DOHH2 (cell line): ENCODE measurements around the gene OVOL1.

ENCODE experiments used
- H3F3A ChIP-seq: fragments of 200-600 bp; sonication (generic), shearing (Covaris generic); 2 replicates; pipeline ENCODE4 v1.6.0; 2016; ENCODE audit warnings: antibody characterized with exemption, mild to moderate bottlenecking; ENCODE audit not compliant: control insufficient read depth, insufficient read depth
- H3K27ac ChIP-seq: fragments of 200-600 bp; sonication (generic); 2 replicates; pipeline ENCODE4 v1.5.1; 2014; ENCODE audit warnings: low read depth, mild to moderate bottlenecking, low read length, moderate library complexity
- H3K27me3 ChIP-seq: fragments of 200-600 bp; sonication (generic); 2 replicates; pipeline ENCODE4 v1.6.1; 2014; ENCODE audit warnings: mild to moderate bottlenecking, low read length, mixed read lengths; ENCODE audit not compliant: control insufficient read depth
- H3K36me3 ChIP-seq: fragments of 200-600 bp; sonication (generic); 2 replicates; pipeline ENCODE4 v1.6.1; 2014; ENCODE audit warnings: mild to moderate bottlenecking, low read length, moderate library complexity, mixed read lengths; ENCODE audit not compliant: control insufficient read depth
- H3K4me1 ChIP-seq: fragments of 200-600 bp; sonication (generic); 2 replicates; pipeline ENCODE4 v1.6.1; 2014; ENCODE audit warnings: mild to moderate bottlenecking, low read length, mixed read lengths; ENCODE audit not compliant: control insufficient read depth
- H3K4me2 ChIP-seq: fragments of 200-600 bp; sonication (generic); 2 replicates; pipeline ENCODE4 v1.6.0; 2014; ENCODE audit warnings: mild to moderate bottlenecking, low read length, moderate library complexity
- H3K4me3 ChIP-seq: fragments of 200-600 bp; sonication (generic); 2 replicates; pipeline ENCODE4 v1.5.1; 2014; ENCODE audit warnings: mild to moderate bottlenecking, low read length, mixed read lengths
- H3K79me2 ChIP-seq: fragments of 200-600 bp; sonication (generic); 2 replicates; pipeline ENCODE4 v1.6.1; 2014; ENCODE audit warnings: mild to moderate bottlenecking, low read length, mixed read lengths; ENCODE audit not compliant: control insufficient read depth
- H3K9me2 ChIP-seq: fragments of 200-600 bp; sonication (generic); replicated peaks from 2 replicates; pipeline ENCODE4 v1.6.1; 2014; ENCODE audit warnings: mild to moderate bottlenecking, low read length, mixed read lengths; ENCODE audit not compliant: control insufficient read depth
- H3K9me3 ChIP-seq: fragments of 200-600 bp; sonication (generic); 2 replicates; pipeline ENCODE4 v1.6.1; 2014; ENCODE audit warnings: antibody characterized with exemption, low read length, mixed read lengths; ENCODE audit not compliant: control insufficient read depth, insufficient read depth
- H4K20me1 ChIP-seq: fragments of 200-600 bp; sonication (generic); 2 replicates; pipeline ENCODE4 v1.6.0; 2014; ENCODE audit warnings: low read depth, mild to moderate bottlenecking, antibody characterized with exemption, low read length, moderate library complexity; ENCODE audit not compliant: control insufficient read depth, insufficient read depth
- EZH2phosphoT487 ChIP-seq: fragments of 200-600 bp; sonication (generic); IDR thresholded peaks from 2 replicates; pipeline ENCODE4 v1.6.1; 2017; ENCODE audit warnings: borderline replicate concordance, mild to moderate bottlenecking, antibody characterized with exemption, low read length, moderate library complexity, mixed read lengths
- TF ChIP-seq, protein P1 (sequence below): fragments of 200-600 bp; sonication (generic); IDR thresholded peaks from one replicate; pipeline ENCODE4 v1.5.1; 2014; ENCODE audit warnings: antibody characterized with exemption, mild to moderate bottlenecking, low read depth, low read length; ENCODE audit not compliant: poor library complexity, severe bottlenecking

OVOL1 gene

GRCh38 chr11:65774525-65775306 lies 12.1 kb upstream of the OVOL1 start:
- Histone ChIP-seq H3K4me2 (no peak overlapping the region), H3K27me3 (no peaks in the 10 kb centered on the region), H3K4me3 (no peak overlapping the region), H3K4me1 (peaks cover 11% of the 10 kb centered on the region), H4K20me1 (peaks cover 15% of the 10 kb centered on the region), H3K79me2 (peaks cover 31% of the 10 kb centered on the region), H3K36me3 (peaks cover 34% of the 10 kb centered on the region), H3K27ac (no peak overlapping the region), H3F3A (peaks cover 4% of the 10 kb centered on the region; the same call in 1 of the 2 replicates), H3K9me3 (no peaks in the 10 kb centered on the region), H3K9me2 (no peaks in the 10 kb centered on the region)
- TF ChIP-seq, protein P1, sequence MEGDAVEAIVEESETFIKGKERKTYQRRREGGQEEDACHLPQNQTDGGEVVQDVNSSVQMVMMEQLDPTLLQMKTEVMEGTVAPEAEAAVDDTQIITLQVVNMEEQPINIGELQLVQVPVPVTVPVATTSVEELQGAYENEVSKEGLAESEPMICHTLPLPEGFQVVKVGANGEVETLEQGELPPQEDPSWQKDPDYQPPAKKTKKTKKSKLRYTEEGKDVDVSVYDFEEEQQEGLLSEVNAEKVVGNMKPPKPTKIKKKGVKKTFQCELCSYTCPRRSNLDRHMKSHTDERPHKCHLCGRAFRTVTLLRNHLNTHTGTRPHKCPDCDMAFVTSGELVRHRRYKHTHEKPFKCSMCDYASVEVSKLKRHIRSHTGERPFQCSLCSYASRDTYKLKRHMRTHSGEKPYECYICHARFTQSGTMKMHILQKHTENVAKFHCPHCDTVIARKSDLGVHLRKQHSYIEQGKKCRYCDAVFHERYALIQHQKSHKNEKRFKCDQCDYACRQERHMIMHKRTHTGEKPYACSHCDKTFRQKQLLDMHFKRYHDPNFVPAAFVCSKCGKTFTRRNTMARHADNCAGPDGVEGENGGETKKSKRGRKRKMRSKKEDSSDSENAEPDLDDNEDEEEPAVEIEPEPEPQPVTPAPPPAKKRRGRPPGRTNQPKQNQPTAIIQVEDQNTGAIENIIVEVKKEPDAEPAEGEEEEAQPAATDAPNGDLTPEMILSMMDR: no peak
- no peak for TF ChIP-seq EZH2phosphoT487

DNA sequence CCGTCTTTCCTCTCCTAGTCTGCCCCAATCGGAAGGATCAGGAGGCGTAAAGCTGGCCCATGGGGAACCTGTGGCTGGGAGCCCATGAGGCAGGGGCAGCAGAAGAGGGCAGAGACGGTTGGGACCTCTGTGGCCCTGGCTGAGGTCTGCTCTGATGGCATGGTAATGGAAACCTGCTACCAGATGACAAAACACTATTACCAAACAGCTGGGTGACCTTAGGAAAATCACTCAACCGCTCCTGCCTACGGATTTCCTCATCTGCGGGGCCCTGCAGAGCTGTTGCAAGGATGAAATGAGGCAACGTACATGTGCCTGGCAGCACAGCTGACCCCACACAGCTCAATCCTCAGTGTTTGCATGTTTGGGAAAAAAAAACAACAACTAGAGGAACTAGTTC lies 10.7 kb upstream of the OVOL1 start:
- H3K79me2 ChIP-seq: peaks cover 39% of the 10 kb centered on the region
- H4K20me1 ChIP-seq: peaks cover 15% of the 10 kb centered on the region
- no peaks in the 10 kb centered on the region for H3K27me3 ChIP-seq
- H3K4me1 ChIP-seq: peaks cover 9% of the 10 kb centered on the region
- H3K36me3 ChIP-seq: peaks cover 38% of the 10 kb centered on the region
- H3K9me3 ChIP-seq: no peaks in the 10 kb centered on the region
- H3F3A ChIP-seq: peaks cover 4% of the 10 kb centered on the region; the same call in 1 of the 2 replicates
- H3K4me3 ChIP-seq: no peak overlapping the region
- TF ChIP-seq, protein P1: no peak
- TF ChIP-seq EZH2phosphoT487: no peak
- no peak overlapping the region for H3K4me2 ChIP-seq
- H3K9me2 ChIP-seq: no peaks in the 10 kb centered on the region
- no peak overlapping the region for H3K27ac ChIP-seq

DNA sequence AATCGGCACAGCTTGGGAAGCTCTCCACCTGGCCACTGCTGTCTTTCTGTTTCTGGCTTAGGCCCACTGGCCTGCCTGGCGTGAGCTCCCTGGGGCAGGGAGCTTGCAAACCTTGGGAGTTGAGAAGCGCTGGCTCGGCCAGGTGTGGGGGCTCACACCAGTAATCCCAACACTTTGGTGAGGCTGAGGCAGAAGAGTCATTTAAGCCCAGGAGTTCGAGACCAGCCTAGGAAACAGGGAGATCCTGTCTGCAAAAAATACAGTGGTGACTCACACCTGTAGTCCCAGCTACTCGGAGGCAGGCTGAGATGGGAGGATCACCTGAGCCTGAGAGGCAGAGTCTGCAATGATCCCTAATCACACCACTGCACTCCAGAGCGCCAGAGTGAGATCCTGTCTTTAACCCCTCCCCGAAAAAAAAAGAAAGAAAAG lies 10.1 kb upstream of the OVOL1 start:
- Histone ChIP-seq H3K9me3 (no peaks in the 10 kb centered on the region), H3K36me3 (peaks cover 38% of the 10 kb centered on the region), H3K27ac (no peak overlapping the region), H3K79me2 (peaks cover 39% of the 10 kb centered on the region), H3K9me2 (no peaks in the 10 kb centered on the region), H3K27me3 (no peaks in the 10 kb centered on the region), H3K4me3 (no peak overlapping the region), H3K4me2 (no peak overlapping the region), H3F3A (peaks cover 4% of the 10 kb centered on the region; the same call in 1 of the 2 replicates), H3K4me1 (peaks cover 15% of the 10 kb centered on the region), H4K20me1 (peaks cover 15% of the 10 kb centered on the region)
- no peak for TF ChIP-seq EZH2phosphoT487
- TF ChIP-seq, protein P1: no peak
